ENCODE measurements around the gene LILRA2.

GRCh38 chr19:54612428-54612827 lies 38.8 kb downstream of the LILRA2 start:
- TF ChIP-seq CTCF (conservative IDR thresholded peaks at IDR 0.05; ENCODE audit: low read length) (no peak), EZH2phosphoT487 (IDR thresholded peaks at IDR 0.05; ENCODE audit: borderline replicate concordance) (no peak)

Measured in Loucy (cell line).